H9 (cell line): ENCODE data around the gene DOCK2. TPM values are rescaled to one million over a fixed set of nuclear protein-coding genes. Genes with fewer than 3 reads are reported as not detected.

ENCODE experiments used
- DNase-seq: peaks from one replicate; pipeline ENCODE4 v3.0.0-alpha.2; 2017
- H2AFZ ChIP-seq: one replicate; pipeline ENCODE4 v1.6.1; 2013; ENCODE audit warnings: mild to moderate bottlenecking, low read length, control low read depth, moderate library complexity
- H2AK5ac ChIP-seq: 2 replicates; pipeline ENCODE4 v1.6.1; 2013; ENCODE audit warnings: low read length, control low read depth, mixed read lengths; ENCODE audit not compliant: insufficient read length
- H2BK120ac ChIP-seq: one replicate; pipeline ENCODE4 v1.6.1; 2013; ENCODE audit warnings: low read depth, mild to moderate bottlenecking, low read length, control low read depth, inconsistent platforms; ENCODE audit not compliant: poor library complexity, severe bottlenecking
- H2BK12ac ChIP-seq: 2 replicates; pipeline ENCODE4 v1.6.1; 2013; ENCODE audit warnings: low read length, control low read depth, mixed read lengths, low read depth; ENCODE audit not compliant: insufficient read length
- H2BK15ac ChIP-seq: 2 replicates; pipeline ENCODE4 v1.6.1; 2013; ENCODE audit warnings: low read depth, low read length, control low read depth
- H2BK20ac ChIP-seq: one replicate; pipeline ENCODE4 v1.6.1; 2013; ENCODE audit warnings: low read depth, mild to moderate bottlenecking, low read length, control low read depth, inconsistent platforms; ENCODE audit not compliant: poor library complexity, severe bottlenecking
- H2BK5ac ChIP-seq: 2 replicates; pipeline ENCODE4 v1.6.1; 2013; ENCODE audit warnings: low read length, control low read depth, mixed read lengths; ENCODE audit not compliant: insufficient read length
- H3K14ac ChIP-seq: 2 replicates; pipeline ENCODE4 v1.6.1; 2013; ENCODE audit warnings: low read length, control low read depth; ENCODE audit not compliant: insufficient read depth
- H3K18ac ChIP-seq: 2 replicates; pipeline ENCODE4 v1.6.1; 2013; ENCODE audit warnings: low read depth, mild to moderate bottlenecking, mixed read lengths, low read length, control low read depth; ENCODE audit not compliant: insufficient read length
- H3K23ac ChIP-seq: 2 replicates; pipeline ENCODE4 v1.6.1; 2013; ENCODE audit warnings: low read length, control low read depth, mixed read lengths, low read depth; ENCODE audit not compliant: insufficient read length
- H3K23me2 ChIP-seq: 2 replicates; pipeline ENCODE4 v1.6.1; 2013; ENCODE audit warnings: low read depth, mild to moderate bottlenecking, mixed read lengths, low read length, control low read depth; ENCODE audit not compliant: insufficient read length, poor library complexity, severe bottlenecking
- H3K27ac ChIP-seq: 2 replicates; pipeline ENCODE4 v1.5.1; 2013; ENCODE audit warnings: low read length, control low read depth, mixed read lengths, low read depth; ENCODE audit not compliant: insufficient read length
- H3K27me3 ChIP-seq: 2 replicates; pipeline ENCODE4 v1.6.1; 2013; ENCODE audit warnings: low read length, control low read depth, inconsistent platforms; ENCODE audit not compliant: insufficient read depth
- H3K4ac ChIP-seq: 2 replicates; pipeline ENCODE4 v1.6.1; 2013; ENCODE audit warnings: low read depth, mild to moderate bottlenecking, control low read depth, inconsistent platforms, low read length, moderate library complexity
- H3K4me1 ChIP-seq: 2 replicates; pipeline ENCODE4 v1.6.1; 2013; ENCODE audit warnings: low read length, control low read depth, inconsistent platforms; ENCODE audit not compliant: insufficient read depth
- H3K4me2 ChIP-seq: 2 replicates; pipeline ENCODE4 v1.6.1; 2013; ENCODE audit warnings: low read length, control low read depth, mixed read lengths; ENCODE audit not compliant: insufficient read length, insufficient read depth
- H3K56ac ChIP-seq: 2 replicates; pipeline ENCODE4 v1.6.1; 2013; ENCODE audit warnings: low read depth, mild to moderate bottlenecking, mixed read lengths, low read length, control low read depth; ENCODE audit not compliant: insufficient read length
- H3K79me1 ChIP-seq: 2 replicates; pipeline ENCODE4 v1.6.1; 2013; ENCODE audit warnings: low read depth, mild to moderate bottlenecking, moderate library complexity, low read length, control low read depth, inconsistent platforms; ENCODE audit not compliant: insufficient read depth, poor library complexity, severe bottlenecking
- H3K79me2 ChIP-seq: 2 replicates; pipeline ENCODE4 v1.6.1; 2013; ENCODE audit warnings: low read length, control low read depth, inconsistent platforms; ENCODE audit not compliant: insufficient read depth
- H3K9ac ChIP-seq: 2 replicates; pipeline ENCODE4 v1.6.1; 2013; ENCODE audit warnings: low read length, control low read depth, mixed read lengths; ENCODE audit not compliant: insufficient read length; ENCODE audit errors: extremely low read depth
- H3K9me3 ChIP-seq: one replicate; pipeline ENCODE4 v1.6.1; 2013; ENCODE audit warnings: low read depth, low read length, inconsistent platforms; ENCODE audit not compliant: control insufficient read depth
- H3T11ph ChIP-seq: one replicate; pipeline ENCODE4 v1.6.1; 2013; ENCODE audit warnings: mild to moderate bottlenecking, low read length, control low read depth, inconsistent platforms
- H4K20me1 ChIP-seq: one replicate; pipeline ENCODE4 v1.6.1; 2013; ENCODE audit not compliant: control insufficient read depth, insufficient read length, insufficient read depth
- H4K5ac ChIP-seq: 2 replicates; pipeline ENCODE4 v1.6.1; 2013; ENCODE audit warnings: low read depth, mild to moderate bottlenecking, mixed read lengths, low read length, control low read depth; ENCODE audit not compliant: insufficient read length
- H4K8ac ChIP-seq: replicated peaks from 2 replicates; pipeline ENCODE4 v1.6.1; 2013; ENCODE audit warnings: low read length, control low read depth, mixed read lengths, low read depth; ENCODE audit not compliant: insufficient read length
- H4K91ac ChIP-seq: 2 replicates; pipeline ENCODE4 v1.6.1; 2013; ENCODE audit warnings: low read depth, mild to moderate bottlenecking, moderate library complexity, mixed read lengths, low read length, control low read depth; ENCODE audit not compliant: insufficient read length
- H3K27ac Mint-ChIP-seq, 3 experiments: 2 replicates in 2 of 3; 3 replicates in 1 of 3; pipeline ENCODE4 v1.8.0; 2020 to 2021; ENCODE audit warnings: mixed read lengths in 3 of 3, mild to moderate bottlenecking in 1 of 3, moderate library complexity in 1 of 3
- H3K27me3 Mint-ChIP-seq: 2 replicates; pipeline ENCODE4 v1.8.0; 2021; ENCODE audit warnings: low read depth, mild to moderate bottlenecking, moderate library complexity, mixed read lengths
- H3K36me3 Mint-ChIP-seq, 3 experiments: 2 replicates in 2 of 3; 3 replicates in 1 of 3; pipeline ENCODE4 v1.8.0; 2020 to 2021; ENCODE audit warnings: low read depth in 3 of 3, mixed read lengths in 3 of 3; ENCODE audit not compliant: insufficient read depth in 1 of 3
- H3K4me1 Mint-ChIP-seq, 2 experiments: 2 replicates each; pipeline ENCODE4 v1.8.0; 2020; ENCODE audit warnings: mixed read lengths in 2 of 2
- H3K4me3 Mint-ChIP-seq, 2 experiments: 2 replicates in 1 of 2; 3 replicates in 1 of 2; pipeline ENCODE4 v1.8.0; 2020 to 2021; ENCODE audit warnings: mild to moderate bottlenecking in 2 of 2, mixed read lengths in 2 of 2, moderate library complexity in 1 of 2
- H3K9me3 Mint-ChIP-seq, 2 experiments: 2 replicates in 1 of 2; 3 replicates in 1 of 2; pipeline ENCODE4 v1.8.0; 2020; ENCODE audit warnings: mild to moderate bottlenecking in 2 of 2, mixed read lengths in 2 of 2, moderate library complexity in 1 of 2
- WGBS: extraction: QIAGEN DNeasy Blood & Tissue Kit; methylation state at CpG from one replicate; pipeline ENCODE4 v1.1.7; 2013; ENCODE audit warnings: missing lambda C conversion rate, low lambda C conversion rate, mixed read lengths; ENCODE audit not compliant: insufficient read length; ENCODE audit errors: extremely low coverage; 5-methylcytosine and 5-hydroxymethylcytosine counted together
- total RNA-seq: library from RNA; stranded (reverse); gene quantifications from 2 replicates; pipeline ENCODE4 v1.2.1, GENCODE V29; 2021
- TF ChIP-seq, protein P1 (sequence below): fragments of 200-600 bp; sonication (generic); conservative IDR thresholded peaks from 3 replicates; pipeline ENCODE4 v1.8.0; 2021; ENCODE audit warnings: antibody characterized with exemption, mild to moderate bottlenecking

Gene DOCK2
- total RNA-seq, 1 experiment from 2014 or later: 7.8 TPM

DNA sequence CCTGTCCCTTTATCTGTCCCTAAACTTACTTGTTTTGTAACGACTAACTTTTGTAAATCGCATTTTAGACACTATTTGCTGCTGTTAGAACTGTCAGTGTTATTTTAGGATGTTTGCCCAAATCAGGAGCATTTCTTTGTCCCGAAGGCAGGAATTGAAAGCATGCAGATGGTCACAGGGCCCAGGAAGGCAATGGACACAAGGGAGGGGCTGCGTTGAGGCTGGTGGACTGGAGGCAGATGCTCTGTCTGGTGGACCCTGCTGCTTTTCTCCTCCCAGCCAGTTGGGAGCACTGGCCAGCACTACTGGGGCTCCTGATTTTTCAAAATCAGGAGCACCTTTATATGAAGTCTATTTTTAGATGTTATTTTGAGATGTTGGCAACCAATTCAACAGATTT lies 31.7 kb downstream of the DOCK2 start:
- Mint-ChIP-seq H3K36me3 (no peaks in the 10 kb centered on the region), H3K27ac (no peak overlapping the region), H3K9me3 (no peaks in the 10 kb centered on the region), H3K4me1 (no peaks in the 10 kb centered on the region), H3K27me3 (no peaks in the 10 kb centered on the region), H3K4me3 (no peak overlapping the region)
- Histone ChIP-seq H3K9me3 (no peaks in the 10 kb centered on the region), H3K56ac (no peak overlapping the region), H4K8ac (no peak overlapping the region), H3K9ac (no peak overlapping the region), H2BK5ac (no peak overlapping the region), H3K79me1 (no peaks in the 10 kb centered on the region), H3K79me2 (no peaks in the 10 kb centered on the region), H3K4me1 (no peaks in the 10 kb centered on the region), H3K23ac (no peak overlapping the region), H3K14ac (no peak overlapping the region), H3T11ph (no peak overlapping the region), H2BK15ac (no peak overlapping the region), H4K5ac (no peak overlapping the region), H2AFZ (no peak overlapping the region), H3K23me2 (no peaks in the 10 kb centered on the region), H2BK120ac (no peak overlapping the region), H4K91ac (no peak overlapping the region), H2AK5ac (no peak overlapping the region), H2BK12ac (no peak overlapping the region), H3K4ac (no peak overlapping the region), H3K18ac (no peak overlapping the region), H4K20me1 (no peaks in the 10 kb centered on the region), H3K27me3 (no peaks in the 10 kb centered on the region), H3K4me2 (no peak overlapping the region), H2BK20ac (no peak overlapping the region), H3K27ac (no peak overlapping the region)
- no CpG with 5 or more reads among the region's 4 CpGs for WGBS
- no peak for DNase-seq
- TF ChIP-seq, protein P1, sequence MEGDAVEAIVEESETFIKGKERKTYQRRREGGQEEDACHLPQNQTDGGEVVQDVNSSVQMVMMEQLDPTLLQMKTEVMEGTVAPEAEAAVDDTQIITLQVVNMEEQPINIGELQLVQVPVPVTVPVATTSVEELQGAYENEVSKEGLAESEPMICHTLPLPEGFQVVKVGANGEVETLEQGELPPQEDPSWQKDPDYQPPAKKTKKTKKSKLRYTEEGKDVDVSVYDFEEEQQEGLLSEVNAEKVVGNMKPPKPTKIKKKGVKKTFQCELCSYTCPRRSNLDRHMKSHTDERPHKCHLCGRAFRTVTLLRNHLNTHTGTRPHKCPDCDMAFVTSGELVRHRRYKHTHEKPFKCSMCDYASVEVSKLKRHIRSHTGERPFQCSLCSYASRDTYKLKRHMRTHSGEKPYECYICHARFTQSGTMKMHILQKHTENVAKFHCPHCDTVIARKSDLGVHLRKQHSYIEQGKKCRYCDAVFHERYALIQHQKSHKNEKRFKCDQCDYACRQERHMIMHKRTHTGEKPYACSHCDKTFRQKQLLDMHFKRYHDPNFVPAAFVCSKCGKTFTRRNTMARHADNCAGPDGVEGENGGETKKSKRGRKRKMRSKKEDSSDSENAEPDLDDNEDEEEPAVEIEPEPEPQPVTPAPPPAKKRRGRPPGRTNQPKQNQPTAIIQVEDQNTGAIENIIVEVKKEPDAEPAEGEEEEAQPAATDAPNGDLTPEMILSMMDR: no peak
